ENCODE data around the gene HIBCH.

DNA sequence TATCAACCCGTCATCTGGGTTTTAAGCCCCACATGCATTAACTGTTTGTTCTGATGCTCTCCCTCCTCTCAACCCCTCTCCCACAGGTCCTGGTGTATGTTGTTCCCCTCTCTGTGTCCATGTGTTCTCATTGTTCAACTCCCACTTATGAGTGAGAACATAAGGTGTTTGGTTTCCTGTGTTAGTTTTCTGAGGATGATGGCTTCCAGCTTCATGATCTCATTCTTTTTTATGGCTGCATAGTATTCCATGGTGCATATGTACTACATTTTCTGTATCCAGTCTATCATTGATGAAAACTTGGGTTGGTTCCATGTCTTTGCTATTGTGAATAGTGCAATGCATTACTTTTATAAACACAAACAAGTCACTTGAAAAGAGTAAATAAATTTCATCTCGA lies 16.8 kb upstream of the HIBCH start:
- TF ChIP-seq, protein P1, sequence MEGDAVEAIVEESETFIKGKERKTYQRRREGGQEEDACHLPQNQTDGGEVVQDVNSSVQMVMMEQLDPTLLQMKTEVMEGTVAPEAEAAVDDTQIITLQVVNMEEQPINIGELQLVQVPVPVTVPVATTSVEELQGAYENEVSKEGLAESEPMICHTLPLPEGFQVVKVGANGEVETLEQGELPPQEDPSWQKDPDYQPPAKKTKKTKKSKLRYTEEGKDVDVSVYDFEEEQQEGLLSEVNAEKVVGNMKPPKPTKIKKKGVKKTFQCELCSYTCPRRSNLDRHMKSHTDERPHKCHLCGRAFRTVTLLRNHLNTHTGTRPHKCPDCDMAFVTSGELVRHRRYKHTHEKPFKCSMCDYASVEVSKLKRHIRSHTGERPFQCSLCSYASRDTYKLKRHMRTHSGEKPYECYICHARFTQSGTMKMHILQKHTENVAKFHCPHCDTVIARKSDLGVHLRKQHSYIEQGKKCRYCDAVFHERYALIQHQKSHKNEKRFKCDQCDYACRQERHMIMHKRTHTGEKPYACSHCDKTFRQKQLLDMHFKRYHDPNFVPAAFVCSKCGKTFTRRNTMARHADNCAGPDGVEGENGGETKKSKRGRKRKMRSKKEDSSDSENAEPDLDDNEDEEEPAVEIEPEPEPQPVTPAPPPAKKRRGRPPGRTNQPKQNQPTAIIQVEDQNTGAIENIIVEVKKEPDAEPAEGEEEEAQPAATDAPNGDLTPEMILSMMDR (IDR thresholded peaks at IDR 0.05), result no peak
- TF ChIP-seq POLR2A (IDR thresholded peaks at IDR 0.05), result no peak
- no peak for TF ChIP-seq EP300 (IDR thresholded peaks at IDR 0.05)

Data from tibial nerve (tissue), 4 donors.